Gastrocnemius medialis (tissue), 4 donors: ENCODE results near the gene CIDEA.

Experiments used
- CTCF ChIP-seq, 5 experiments: fragments of 450-650 bp in 3 of 5; fragments of 200-600 bp in 2 of 5; sonication (generic) in 2 of 5; IDR thresholded peaks in 4 of 5; conservative IDR thresholded peaks in 1 of 5; 1 replicate in 4 of 5; 2 replicates in 1 of 5; pipeline ENCODE4 v1.5.1; 2016 to 2019; ENCODE audit warnings: antibody characterized with exemption in 5 of 5, mild to moderate bottlenecking in 3 of 5, moderate library complexity in 3 of 5
- POLR2A ChIP-seq, 2 donors: fragments of 450-650 bp; IDR thresholded peaks; one replicate each; pipeline ENCODE4 v1.6.1; 2017; ENCODE audit warnings: antibody characterized with exemption in 2 of 2, mild to moderate bottlenecking in 2 of 2, moderate library complexity in 2 of 2

- TF ChIP-seq CTCF (IDR thresholded peaks at IDR 0.05 in 4 of 5, conservative IDR thresholded peaks at IDR 0.05 in 1 of 5) (no peak), POLR2A (IDR thresholded peaks at IDR 0.05) (no peak)
Measured at GRCh38 chr18:12290086-12290485, 35.9 kb downstream of the CIDEA start.
